SKM-1 treated with dmso at 0.1 percent for 144 hours (cell line): ENCODE data around the gene TMPRSS7.
"Not testable (repeated sequence)": the region's sequence is repeated elsewhere in the genome, so short reads cannot be mapped to it uniquely, and the experiment has no call there.

ENCODE experiments used
- DNase-seq: peaks from one replicate; lab custom pipeline; 2025; ENCODE audit not compliant: unreplicated experiment; lab: John Stamatoyannopoulos, UW

The TMPRSS7 gene

GRCh38 chr3:112056451-112056929 is 22.0 kb downstream of the TMPRSS7 start:
- DNase-seq, result no peak

GRCh38 chr3:112059497-112059896 is 25.0 kb downstream of the TMPRSS7 start:
- no peak for DNase-seq

- DNase-seq, result no peak
These were observed 26.6 kb downstream of the TMPRSS7 start for GRCh38 chr3:112061152-112061551.

GRCh38 chr3:112072387-112073060 is 38.0 kb downstream of the TMPRSS7 start:
- DNase-seq, result not testable (repeated sequence)

GRCh38 chr3:112074006-112074405 is 39.5 kb downstream of the TMPRSS7 start:
- DNase-seq, result no peak

- no peak for DNase-seq
These were observed 40.3 kb downstream of the TMPRSS7 start for GRCh38 chr3:112074616-112075497.

GRCh38 chr3:112078125-112079083 is 43.9 kb downstream of the TMPRSS7 start:
- DNase-seq, result no peak

- DNase-seq, result no peak
These were observed 48.7 kb downstream of the TMPRSS7 start for GRCh38 chr3:112083239-112083638.

- no peak for DNase-seq
These were observed 50.6 kb downstream of the TMPRSS7 start for GRCh38 chr3:112084980-112085705.

GRCh38 chr3:112085735-112086075 is 51.2 kb downstream of the TMPRSS7 start:
- no peak for DNase-seq

GRCh38 chr3:112086076-112086854 is 51.7 kb downstream of the TMPRSS7 start, which contains the start of gene C3orf52:
TSS of gene C3orf52 (plus strand) at chr3:112086389. CDS start at chr3:112086408, 19 bp downstream.
- no peak for DNase-seq

GRCh38 chr3:112086875-112087524 is 52.5 kb downstream of the TMPRSS7 start:
- DNase-seq, result no peak

- DNase-seq, result no peak
These were observed 53.2 kb downstream of the TMPRSS7 start for GRCh38 chr3:112087746-112088145.

- DNase-seq, result no peak
These were observed 54.4 kb downstream of the TMPRSS7 start for GRCh38 chr3:112088944-112089343.

- DNase-seq, result no peak
These were observed 55.7 kb downstream of the TMPRSS7 start for GRCh38 chr3:112089956-112090886.

GRCh38 chr3:112090887-112091586 is 56.5 kb downstream of the TMPRSS7 start:
- no peak for DNase-seq

- DNase-seq, result no peak
These were observed 58.1 kb downstream of the TMPRSS7 start for GRCh38 chr3:112092496-112093179.
